Smooth muscle cell of the coronary artery (primary cell): ENCODE measurements around the gene GAS2L1. TPM values are rescaled to one million over a fixed set of nuclear protein-coding genes. Genes with fewer than 3 reads are reported as not detected.

ENCODE experiments used
- total RNA-seq: library from RNA; depleted of rRNA; stranded (reverse); fragments of >200 nt; gene quantifications from 2 replicates; pipeline ENCODE4 v1.2.3, GENCODE V29; 2014; ENCODE audit warnings: low replicate concordance

GAS2L1 gene
- 5.9 TPM in 2 replicates for total RNA-seq

DNA sequence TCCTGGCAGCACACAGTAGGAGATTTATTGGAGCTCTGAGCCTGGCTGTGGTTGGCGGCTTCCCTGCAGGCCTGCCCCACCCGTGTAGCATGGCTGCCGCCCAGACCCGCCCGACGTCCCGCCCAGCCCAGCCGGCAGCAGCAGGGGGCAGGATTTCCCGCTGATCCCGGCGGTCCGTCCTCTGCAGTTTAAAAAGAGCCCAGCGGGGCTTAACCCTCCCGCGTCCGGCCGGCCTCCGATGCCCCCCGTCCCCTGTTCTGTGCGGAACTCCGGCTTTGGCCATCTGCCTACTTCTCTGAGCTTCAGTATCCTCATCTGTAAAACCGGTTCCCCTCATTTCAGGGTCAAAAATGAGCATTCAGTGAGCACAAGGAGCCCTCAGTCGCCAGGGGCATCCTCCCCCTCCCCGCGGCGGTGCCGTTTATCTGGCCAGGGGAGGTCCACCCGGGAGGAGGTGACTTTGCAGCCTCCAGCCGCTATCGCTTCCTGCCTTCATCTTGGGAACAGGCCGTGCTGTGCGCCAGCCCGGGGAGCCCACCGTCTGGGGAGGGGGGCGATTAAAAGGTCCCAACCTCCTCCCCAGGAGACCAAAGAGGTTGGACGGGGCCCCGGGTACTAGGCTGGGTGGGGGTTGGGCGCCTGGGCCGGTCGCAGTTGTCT lies at the start of gene GAS2L1:
Gene GAS2L1 (plus strand): TSS at position 476 of the 660 bp plus-strand sequence. CDS start 1,456 bp downstream, outside the sequence.

DNA sequence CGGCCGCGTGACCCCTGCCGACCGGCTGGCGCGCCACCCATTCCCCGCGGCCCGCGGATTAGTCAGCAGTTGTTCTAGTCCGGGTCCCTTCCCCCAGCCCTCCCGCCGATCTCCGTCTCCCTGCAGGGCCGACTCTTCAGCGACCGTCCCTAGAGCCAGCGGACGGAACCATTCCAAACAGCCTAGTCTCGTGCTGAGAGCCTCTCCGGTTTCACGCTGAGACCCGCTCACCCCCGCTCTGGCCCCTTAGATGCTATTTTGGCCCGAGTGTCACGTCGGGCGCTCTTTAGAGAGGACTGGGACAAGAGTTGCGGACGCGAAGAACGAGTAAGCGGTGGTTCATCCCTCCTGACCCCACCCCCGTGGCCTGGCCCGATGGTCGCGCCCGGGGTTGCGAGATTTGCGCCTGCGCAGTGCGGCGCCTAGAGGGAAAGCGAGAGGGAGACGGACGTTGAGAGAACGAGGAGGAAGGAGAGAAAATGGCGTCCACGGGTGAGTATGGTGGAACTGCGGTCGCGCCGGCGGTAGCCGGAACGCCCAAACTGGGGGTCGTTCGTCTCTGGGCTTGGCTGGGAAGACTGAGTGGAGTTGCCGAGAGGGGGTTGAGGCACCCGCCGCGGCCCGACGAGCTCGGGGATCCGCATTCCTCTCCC lies 38.5 kb upstream of the GAS2L1 start, which contains the start of the genes EWSR1 and RHBDD3:
Gene EWSR1 (plus strand): TSS at position 411 of the 653 bp plus-strand sequence. CDS start 69 bp downstream, at position 480.
Gene RHBDD3 (minus strand): TSS at position 124 of the 653 bp plus-strand sequence. CDS start 2,355 bp downstream, outside the sequence.

DNA sequence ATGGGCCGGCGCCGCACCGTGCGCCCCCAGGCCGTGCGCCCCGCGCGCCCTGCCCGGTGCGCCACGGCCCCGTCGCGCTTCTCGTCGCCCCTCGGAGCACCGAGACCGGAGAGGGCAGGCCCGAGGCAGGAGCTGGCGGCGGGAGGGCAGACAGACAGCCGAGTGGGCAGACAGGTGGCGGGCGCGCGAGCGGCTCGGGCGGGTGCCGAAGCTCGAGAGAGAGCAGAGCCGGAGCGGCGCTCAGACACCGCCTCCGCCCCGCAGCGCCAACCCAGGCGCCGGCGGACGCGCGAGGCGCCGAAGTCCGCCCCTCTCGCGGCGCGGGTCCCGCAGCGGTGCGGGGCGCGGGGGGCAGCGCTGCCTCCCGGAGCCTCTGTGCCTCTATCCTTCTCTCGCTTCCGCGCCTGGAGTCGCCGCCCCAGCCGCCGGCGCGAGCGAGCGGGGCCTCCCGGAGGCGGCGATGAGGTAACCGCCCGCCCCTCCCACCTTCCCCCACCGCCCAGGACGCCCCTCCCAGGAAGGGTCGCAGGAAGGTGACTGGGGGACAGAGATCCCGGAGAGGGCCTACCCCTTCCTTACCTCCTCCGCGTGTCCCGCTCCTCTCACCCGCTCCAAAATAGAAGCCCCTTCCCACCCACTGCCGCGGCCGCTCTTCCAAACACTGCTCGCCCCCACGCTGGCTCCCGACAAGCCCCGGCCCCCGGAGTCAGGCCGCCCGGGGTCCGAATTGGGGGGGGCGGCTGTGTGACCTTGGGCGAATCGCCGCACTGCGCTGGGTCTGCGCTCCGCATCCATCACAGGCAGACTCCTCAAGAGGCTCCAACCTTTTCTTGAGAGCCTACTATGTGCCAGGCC lies 9.1 kb downstream of the GAS2L1 start, which contains the start of gene RASL10A:
Gene RASL10A (minus strand): TSS at position 412 of the 855 bp plus-strand sequence. CDS start 451 bp downstream, outside the sequence.

Other genes starting within 250 kb of the GAS2L1 start
- 0.35 TPM in 1 of 2 replicates, not detected in the other for gene C22orf31, start 244.8 kb upstream of the GAS2L1 start, total RNA-seq
- gene KREMEN1, start 233.6 kb upstream of the GAS2L1 start, total RNA-seq, result 0.98 and 8.8 TPM in 2 replicates
- gene EMID1, start 100.8 kb upstream of the GAS2L1 start, total RNA-seq, result 0.08 and 0.23 TPM in 2 replicates
- 6.8 and 16.2 TPM in 2 replicates for gene RHBDD3, start 38.7 kb upstream of the GAS2L1 start, total RNA-seq
- gene EWSR1, start 38.4 kb upstream of the GAS2L1 start, total RNA-seq, result 110 and 151 TPM in 2 replicates
- under 0.01 TPM in 1 of 2 replicates, not detected in the other for gene RASL10A, start 9.0 kb downstream of the GAS2L1 start, total RNA-seq
- gene AP1B1, start 81.9 kb downstream of the GAS2L1 start, total RNA-seq, result 49.4 and 68.6 TPM in 2 replicates
- gene RFPL1, start 131.9 kb downstream of the GAS2L1 start, total RNA-seq, result not detected in 2 replicates
- gene NEFH, start 173.6 kb downstream of the GAS2L1 start, total RNA-seq, result 0.08 and 0.23 TPM in 2 replicates
- 43.5 and 44.3 TPM in 2 replicates for gene THOC5, start 247.1 kb downstream of the GAS2L1 start, total RNA-seq